Measurements from ENCODE around the gene SLC30A10. TPM values are rescaled to one million over a fixed set of nuclear protein-coding genes. Genes with fewer than 3 reads are reported as not detected.

The SLC30A10 gene
- total and polyA plus RNA-seq, 10 of the 15 experiments (the other 5 are each of a cell fraction or from before 2014, with no cell fraction given), result not detected

GRCh38 chr1:219940707-219941106 lies 12.3 kb upstream of the SLC30A10 start (continued):
- no peak for TF ChIP-seq NKRF (conservative IDR thresholded peaks at IDR 0.05)
- no peak for TF ChIP-seq ZBTB11 (CRISPR knock-in tag; IDR thresholded peaks at IDR 0.05)

- DNase-seq (ENCODE audit: low read depth, low spot score) (no peak), FAIRE-seq (no peak), ATAC-seq (no peak)
- POLR2A ChIA-PET, result no interaction called here
- TF ChIP-seq ZNF24 (IDR thresholded peaks at IDR 0.05) (no peak), YY1 (IDR thresholded peaks at IDR 0.05; ENCODE audit: low read depth, low read length) (no peak), TBL1XR1 (IDR thresholded peaks at IDR 0.05; ENCODE audit: low read depth, low read length) (no peak), YBX1 (IDR thresholded peaks at IDR 0.05) (no peak), NFYB (IDR thresholded peaks at IDR 0.05; ENCODE audit: insufficient read depth, low read depth, low read length) (no peak), NR2C1 (IDR thresholded peaks at IDR 0.05) (no peak), HDGF (IDR thresholded peaks at IDR 0.05) (no peak), SIX5 (IDR thresholded peaks at IDR 0.05; ENCODE audit: low read depth, low read length, severe bottlenecking) (no peak), RCOR1 (conservative IDR thresholded peaks at IDR 0.05; ENCODE audit: low read depth, low read length) (no peak), SMARCA5 (IDR thresholded peaks at IDR 0.05) (no peak), SUZ12 (IDR thresholded peaks at IDR 0.05; ENCODE audit: unreplicated experiment) (no peak), IKZF1 (conservative IDR thresholded peaks at IDR 0.05) (no peak), NFIC (IDR thresholded peaks at IDR 0.05; ENCODE audit: low read depth, low read length) (no peak), POU2F2 (IDR thresholded peaks at IDR 0.05; ENCODE audit: borderline replicate concordance, low read depth, low read length) (no peak), PAX8 (IDR thresholded peaks at IDR 0.05) (no peak), BCL3 (IDR thresholded peaks at IDR 0.05; ENCODE audit: borderline replicate concordance, insufficient read depth, low read depth, low read length, poor library complexity, severe bottlenecking) (no peak)
- SMC1A ChIA-PET (ENCODE audit: uncharacterized antibody, unreplicated experiment), result interaction anchor here (0.5 to 1.3 kb wide), 2 partner anchors 17 to 103 kb away, joined by 3 to 4 read pairs; no protein-coding TSS in a partner anchor
- CTCF ChIA-PET, result no interaction called here
- intact Hi-C loops (cut with micrococcal nuclease; ENCODE audit: unreplicated experiment) (no loop called here), in situ Hi-C loops (cut with MboI) (no loop called here)
- Histone ChIP-seq H3K27ac (ENCODE audit: control insufficient read depth, insufficient read depth) (no peak overlapping the region), H3K27me3 (replicated peaks in 1 of 2; ENCODE audit: control insufficient read depth in 2 of 2, insufficient read depth in 2 of 2, low read length in 1 of 2) (peaks cover 2 to 3% of the 10 kb centered on the region in 2 experiments; a peak in 3 of 4 replicates), H3K79me2 (ENCODE audit: control insufficient read depth, insufficient read depth, low read length) (no peaks in the 10 kb centered on the region), H3K4me2 (ENCODE audit: control insufficient read depth, insufficient read depth) (no peak overlapping the region), H4K20me1 (ENCODE audit: control insufficient read depth, insufficient read depth) (no peaks in the 10 kb centered on the region), H2AFZ (ENCODE audit: control insufficient read depth, low read depth, low read length) (no peak overlapping the region), H3K4me3 (no peak overlapping the region), H3K4me1 (ENCODE audit: control insufficient read depth, insufficient read depth, low read length) (no peaks in the 10 kb centered on the region), H3K9me3 (replicated peaks; ENCODE audit: control insufficient read depth, insufficient read depth, low read length) (no peaks in the 10 kb centered on the region; the same call in 2 of the 3 replicates), H3K36me3 (ENCODE audit: control insufficient read depth in 2 of 2, insufficient read depth in 2 of 2, low read length in 1 of 2) (no peaks in the 10 kb centered on the region), H3K9ac (ENCODE audit: control insufficient read depth, insufficient read depth, low read length) (no peak overlapping the region)
- no TSS peak for BruUV-seq (replicated peaks)
- 0% methylated on average over 2 of the region's 2 CpGs for WGBS (ENCODE audit: insufficient coverage, insufficient replicate concordance, low lambda C conversion rate, missing lambda C conversion rate)
- RAD21 ChIA-PET (ENCODE audit: unreplicated experiment), result no interaction called here
Observed at GRCh38 chr1:219938706-219939105, 10.3 kb upstream of the SLC30A10 start.
